GM20431 (cell line): ENCODE measurements around the gene NCOA5.

ENCODE experiments used
- in situ Hi-C: fragments of 300-500 bp; cut with MseI, MboI; formaldehyde crosslinking; loops from one replicate; pipeline ENCODE4 v1.15.0; 2020; ENCODE audit warnings: low sequenced_read_pairs; ENCODE audit not compliant: unreplicated experiment

NCOA5 gene

DNA sequence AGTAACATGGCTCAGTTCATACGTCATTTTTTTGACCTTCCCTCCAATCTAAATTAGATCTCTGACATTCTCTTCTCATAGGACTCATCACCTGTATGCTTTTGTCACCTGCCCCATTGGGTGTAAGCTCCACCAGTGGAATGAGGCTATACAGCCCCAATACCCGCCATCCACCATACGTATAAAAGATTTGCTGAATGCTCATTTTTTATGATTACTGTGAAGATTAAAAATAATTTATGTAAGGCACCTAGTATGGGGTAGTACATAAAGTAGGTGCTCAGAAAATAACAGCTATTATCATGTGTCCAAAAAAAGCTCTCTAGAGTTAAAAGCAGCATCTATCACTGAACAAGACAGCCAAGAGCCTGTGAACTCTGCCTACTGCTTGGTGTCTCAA is 24.1 kb downstream of the NCOA5 start:
- in situ Hi-C loops = no loop called here

GRCh38 chr20:46065006-46065405 is 24.8 kb downstream of the NCOA5 start:
- in situ Hi-C loops = no loop called here

- in situ Hi-C loops = no loop called here
Measured at GRCh38 chr20:46063652-46064054, 26.1 kb downstream of the NCOA5 start.

GRCh38 chr20:46063151-46063550 is 26.6 kb downstream of the NCOA5 start:
- in situ Hi-C loops = no loop called here

DNA sequence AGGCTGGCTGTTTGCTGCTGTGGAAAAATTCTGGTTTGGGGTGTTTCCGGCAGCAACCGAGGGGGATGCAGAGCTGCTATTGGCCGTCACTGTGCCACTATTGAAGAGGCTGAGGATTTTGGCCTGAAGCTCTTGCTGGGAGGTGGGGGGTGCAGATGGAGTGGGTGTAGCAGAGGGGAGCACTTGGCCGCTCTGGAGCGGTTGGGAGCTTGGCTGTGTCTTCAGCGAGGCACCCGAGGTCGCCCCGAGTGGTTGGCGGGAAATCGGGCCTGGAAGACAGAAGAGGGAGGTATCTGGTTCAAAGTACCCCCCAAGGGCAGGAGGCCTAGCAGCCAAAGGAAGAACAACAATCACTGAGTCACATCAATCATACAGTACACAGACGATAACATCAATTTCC is 27.1 kb downstream of the NCOA5 start:
- in situ Hi-C loops = no loop called here

GRCh38 chr20:46062151-46062550 is 27.6 kb downstream of the NCOA5 start:
- in situ Hi-C loops = no loop called here

- in situ Hi-C loops = no loop called here
Measured at GRCh38 chr20:46060975-46061374, 28.8 kb downstream of the NCOA5 start.

DNA sequence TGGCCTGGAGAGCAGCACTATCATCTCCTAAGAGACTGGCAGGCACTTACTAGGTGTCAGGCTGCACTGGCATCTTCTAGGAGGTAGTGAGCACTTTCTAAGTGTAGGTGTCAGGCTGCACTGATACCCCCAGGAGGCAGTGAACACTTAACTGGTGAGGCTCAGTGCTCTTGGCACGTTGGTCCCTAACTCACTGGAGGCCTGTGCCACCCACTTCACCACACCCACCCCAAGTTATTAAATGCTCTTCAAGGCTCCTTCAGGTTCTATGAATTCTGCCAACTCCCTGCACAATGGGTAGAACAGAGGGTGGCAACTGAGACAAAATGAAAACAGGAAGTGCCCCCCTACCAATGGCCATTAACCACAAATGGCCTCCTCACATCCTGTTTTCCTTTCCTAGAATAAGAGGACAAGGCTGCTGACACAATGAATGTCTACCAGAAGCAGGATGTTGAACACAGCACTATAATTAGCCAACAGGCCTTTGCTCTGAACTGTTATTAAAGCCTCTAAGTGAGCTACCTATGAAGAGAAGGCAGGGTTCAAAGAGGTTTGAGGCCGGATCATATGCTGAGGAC is 29.4 kb downstream of the NCOA5 start:
- in situ Hi-C loops = no loop called here

GRCh38 chr20:46058599-46059281 is 31.0 kb downstream of the NCOA5 start:
- in situ Hi-C loops = no loop called here

DNA sequence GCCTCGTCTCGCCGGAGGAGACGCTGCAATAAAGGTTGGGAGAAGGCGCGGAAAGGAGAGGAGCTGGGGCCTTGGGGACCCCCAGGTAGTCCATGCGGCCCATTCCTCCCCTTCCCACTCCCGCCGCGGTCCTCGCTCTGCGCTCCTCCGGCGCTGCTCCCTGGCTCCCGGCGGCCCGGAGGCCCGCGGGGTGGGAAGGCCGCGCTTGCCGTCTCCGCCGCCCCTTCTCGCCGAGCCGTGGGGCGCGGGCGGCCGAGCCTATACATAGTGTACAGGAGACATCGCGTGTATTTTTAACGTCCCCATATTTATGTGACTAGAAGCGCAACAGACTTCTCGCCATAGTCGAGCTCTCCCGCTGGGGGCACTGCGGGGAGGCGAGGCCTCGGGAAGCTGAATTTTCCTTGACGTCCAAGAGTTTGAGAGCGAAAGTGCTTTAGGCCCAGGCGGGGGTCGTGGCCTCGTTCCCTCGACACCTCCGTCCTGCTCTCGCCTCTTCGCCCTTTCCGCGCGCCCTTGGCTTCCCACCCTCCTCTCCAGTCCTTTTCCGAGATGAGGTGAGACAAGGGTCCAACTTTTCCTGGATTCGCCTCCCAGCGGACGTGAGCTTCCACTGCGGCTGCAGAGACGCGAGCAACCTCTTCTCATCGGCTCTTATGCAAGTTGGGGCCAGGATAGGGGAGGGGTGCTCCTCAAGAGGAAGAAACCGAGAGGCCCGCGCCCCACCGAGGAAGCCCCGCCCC is 31.7 kb downstream of the NCOA5 start:
- in situ Hi-C loops = no loop called here

DNA sequence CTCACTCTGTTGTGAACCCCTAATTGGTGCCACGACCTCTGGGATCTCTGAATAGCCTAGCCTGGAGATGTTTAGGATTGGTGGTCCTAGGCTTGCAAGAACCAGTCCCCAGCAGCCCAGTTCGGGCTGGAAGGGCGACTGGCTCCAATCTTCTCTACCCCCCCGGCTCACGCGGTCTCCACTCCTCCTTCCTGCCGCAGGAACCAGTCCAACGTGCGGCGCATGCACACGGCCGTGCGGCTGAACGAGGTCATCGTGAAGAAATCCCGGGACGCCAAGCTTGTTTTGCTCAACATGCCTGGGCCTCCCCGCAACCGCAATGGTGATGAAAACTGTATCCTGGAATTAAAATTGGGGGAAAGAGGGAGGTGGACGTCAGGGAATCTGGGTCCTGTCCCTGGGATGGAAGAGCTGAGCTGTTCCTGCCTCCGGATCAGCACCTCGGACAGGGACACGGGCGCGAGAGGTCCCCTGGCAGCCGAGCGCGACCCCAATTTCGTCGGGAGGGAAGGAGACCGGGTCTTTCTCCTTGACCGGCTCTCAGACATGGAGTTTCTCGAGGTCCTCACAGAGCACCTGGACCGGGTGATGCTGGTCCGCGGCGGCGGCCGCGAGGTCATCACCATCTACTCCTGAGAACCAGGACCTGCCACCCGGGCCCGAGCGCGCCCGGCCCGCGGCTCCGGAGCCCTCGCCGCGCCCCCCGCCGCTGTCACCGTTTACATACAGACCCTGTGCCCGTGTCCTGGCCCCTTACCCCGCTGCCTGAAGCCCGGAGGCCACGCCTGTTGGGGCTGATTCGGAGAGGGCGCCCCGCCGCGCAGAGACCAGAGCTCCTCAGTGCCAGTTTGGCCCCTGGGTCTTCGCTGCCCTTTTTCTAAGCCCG is 32.5 kb downstream of the NCOA5 start:
- in situ Hi-C loops = no loop called here

- in situ Hi-C loops = no loop called here
Measured at GRCh38 chr20:46056027-46056833, 33.5 kb downstream of the NCOA5 start.

- in situ Hi-C loops = no loop called here
Measured at GRCh38 chr20:46055269-46055668, 34.5 kb downstream of the NCOA5 start.

GRCh38 chr20:46054606-46055005 is 35.2 kb downstream of the NCOA5 start:
- in situ Hi-C loops = no loop called here

GRCh38 chr20:46053416-46053815 is 36.3 kb downstream of the NCOA5 start:
- in situ Hi-C loops = no loop called here

DNA sequence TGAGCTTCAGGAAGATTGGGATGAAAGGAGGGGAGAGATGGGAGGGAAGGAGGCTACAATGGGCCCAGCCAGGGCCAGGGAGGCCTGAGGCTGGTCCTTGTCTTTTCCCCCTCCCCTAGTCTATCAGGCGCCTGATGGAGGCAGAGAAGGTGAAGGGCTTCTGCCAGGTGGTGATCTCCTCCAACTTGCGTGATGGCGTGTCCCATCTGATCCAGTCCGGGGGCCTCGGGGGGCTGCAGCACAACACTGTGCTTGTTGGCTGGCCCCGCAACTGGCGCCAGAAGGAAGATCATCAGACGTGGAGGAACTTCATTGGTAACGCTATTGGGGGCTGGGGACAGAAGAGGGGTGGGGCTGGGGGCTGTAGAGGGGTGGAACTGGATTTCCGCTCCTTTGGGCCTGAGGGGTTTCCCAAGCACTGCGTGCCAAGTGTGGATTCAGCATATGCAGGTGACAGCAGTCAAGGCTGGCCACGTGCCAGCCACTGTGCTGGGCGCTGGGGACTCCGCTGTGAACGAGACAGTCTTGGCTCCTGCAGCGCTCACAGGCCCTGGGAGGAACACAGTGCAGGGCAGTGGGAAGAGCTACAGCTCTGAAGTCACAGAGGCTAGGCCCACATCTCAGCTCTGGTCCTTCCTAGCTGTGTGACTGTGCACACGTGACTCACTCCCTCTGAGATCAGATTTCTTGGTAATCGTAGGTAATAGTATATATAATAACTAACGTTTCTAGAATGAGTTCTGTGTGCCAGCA is 38.0 kb downstream of the NCOA5 start:
- in situ Hi-C loops = no loop called here

GRCh38 chr20:46050885-46051284 is 38.9 kb downstream of the NCOA5 start:
- in situ Hi-C loops = no loop called here

DNA sequence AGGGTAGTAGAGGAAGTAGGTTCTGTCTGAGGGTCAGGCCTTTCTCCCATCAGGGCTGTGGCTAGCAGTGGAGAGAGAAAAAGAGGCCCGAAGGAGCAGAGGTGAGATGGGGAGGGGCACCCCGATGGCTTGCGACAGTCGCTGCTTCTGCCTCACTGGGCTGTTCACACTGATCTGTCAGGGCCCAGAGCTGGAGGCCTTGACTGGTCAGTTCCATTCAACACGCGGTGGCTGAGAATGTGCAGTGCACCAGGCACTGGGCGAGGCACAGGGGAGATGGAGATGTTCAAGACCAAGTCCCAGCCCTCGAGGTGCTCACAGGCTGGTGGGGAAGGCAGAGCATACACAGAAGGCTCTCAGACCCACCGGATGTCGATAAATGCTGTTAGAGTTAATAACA is 39.3 kb downstream of the NCOA5 start:
- in situ Hi-C loops = no loop called here

DNA sequence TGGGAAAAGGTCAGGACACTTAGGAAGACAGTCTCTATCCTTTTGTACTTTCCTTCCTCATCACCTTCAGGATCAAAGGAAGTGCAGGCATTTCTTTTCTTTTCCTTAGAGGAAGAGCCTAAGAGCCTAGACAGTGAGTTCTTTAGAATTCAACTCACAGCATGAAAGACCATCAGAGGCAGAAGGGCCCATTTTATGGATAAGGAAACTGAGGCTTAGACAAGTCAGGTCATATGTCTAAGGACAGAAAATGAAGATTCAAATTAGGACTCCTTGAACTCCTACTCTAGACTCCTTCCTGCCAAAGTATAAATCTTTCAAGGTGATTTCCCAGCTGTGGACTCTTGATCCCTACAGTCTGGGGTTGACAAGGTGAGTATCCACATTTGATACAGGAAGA is 39.9 kb downstream of the NCOA5 start:
- in situ Hi-C loops = no loop called here
